NB4 (cell line): Measurements from ENCODE around the gene OVOL3.

Source experiments
- DNase-seq: peaks from one replicate; pipeline ENCODE4 v3.0.0; 2010; ENCODE audit warnings: low read depth
- H3K4me3 ChIP-seq: one replicate; pipeline ENCODE4 v1.5.1; 2011; ENCODE audit warnings: mild to moderate bottlenecking, low read depth, low read length, moderate library complexity
- MYC ChIP-seq: IDR thresholded peaks from 2 replicates; pipeline ENCODE4 v1.6.1; 2011; ENCODE audit warnings: low read depth, low read length
- POLR2A ChIP-seq: IDR thresholded peaks from 2 replicates; pipeline ENCODE4 v1.6.1; 2011; ENCODE audit warnings: mild to moderate bottlenecking; ENCODE audit not compliant: insufficient read length; ENCODE audit errors: extremely low read depth
- TF ChIP-seq, protein P1 (sequence below): IDR thresholded peaks from one replicate; pipeline ENCODE4 v1.5.1; 2012; ENCODE audit warnings: low read depth, low read length
- TF ChIP-seq, protein P2 (sequence below): IDR thresholded peaks from 2 replicates; pipeline ENCODE4 v1.6.1; 2011; ENCODE audit warnings: low read depth, low read length

OVOL3 gene

GRCh38 chr19:36141039-36141927, 30.3 kb downstream of the OVOL3 start:
- TF ChIP-seq, protein P1, sequence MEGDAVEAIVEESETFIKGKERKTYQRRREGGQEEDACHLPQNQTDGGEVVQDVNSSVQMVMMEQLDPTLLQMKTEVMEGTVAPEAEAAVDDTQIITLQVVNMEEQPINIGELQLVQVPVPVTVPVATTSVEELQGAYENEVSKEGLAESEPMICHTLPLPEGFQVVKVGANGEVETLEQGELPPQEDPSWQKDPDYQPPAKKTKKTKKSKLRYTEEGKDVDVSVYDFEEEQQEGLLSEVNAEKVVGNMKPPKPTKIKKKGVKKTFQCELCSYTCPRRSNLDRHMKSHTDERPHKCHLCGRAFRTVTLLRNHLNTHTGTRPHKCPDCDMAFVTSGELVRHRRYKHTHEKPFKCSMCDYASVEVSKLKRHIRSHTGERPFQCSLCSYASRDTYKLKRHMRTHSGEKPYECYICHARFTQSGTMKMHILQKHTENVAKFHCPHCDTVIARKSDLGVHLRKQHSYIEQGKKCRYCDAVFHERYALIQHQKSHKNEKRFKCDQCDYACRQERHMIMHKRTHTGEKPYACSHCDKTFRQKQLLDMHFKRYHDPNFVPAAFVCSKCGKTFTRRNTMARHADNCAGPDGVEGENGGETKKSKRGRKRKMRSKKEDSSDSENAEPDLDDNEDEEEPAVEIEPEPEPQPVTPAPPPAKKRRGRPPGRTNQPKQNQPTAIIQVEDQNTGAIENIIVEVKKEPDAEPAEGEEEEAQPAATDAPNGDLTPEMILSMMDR, result no peak
- peak; percentile 10 for TF ChIP-seq POLR2A
- peak; percentile 74 for DNase-seq
- peak overlapping the region; percentile 92 for H3K4me3 ChIP-seq

DNA sequence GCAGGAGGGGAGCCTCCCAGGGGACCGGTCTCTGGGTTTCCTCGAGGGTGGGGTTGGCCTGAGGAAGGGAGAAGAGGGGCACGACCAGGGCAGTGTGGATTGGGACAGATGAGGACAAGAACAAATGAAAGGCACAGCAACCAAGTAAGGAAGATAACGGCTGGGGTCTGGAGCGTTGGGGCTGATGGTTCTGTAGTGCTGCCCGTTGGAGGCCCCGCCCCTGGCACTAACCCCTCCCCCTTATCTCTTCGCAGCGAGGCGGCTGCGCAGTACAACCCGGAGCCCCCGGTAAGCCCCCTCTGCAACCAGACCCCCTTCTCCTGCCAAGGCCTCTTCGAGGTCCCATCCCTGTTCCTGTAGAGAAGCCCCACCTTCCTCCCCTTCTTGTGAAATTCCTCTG, 31.1 kb downstream of the OVOL3 start:
- H3K4me3 ChIP-seq, result no peak overlapping the region
- TF ChIP-seq MYC (no peak), POLR2A (no peak)
- TF ChIP-seq, protein P2, sequence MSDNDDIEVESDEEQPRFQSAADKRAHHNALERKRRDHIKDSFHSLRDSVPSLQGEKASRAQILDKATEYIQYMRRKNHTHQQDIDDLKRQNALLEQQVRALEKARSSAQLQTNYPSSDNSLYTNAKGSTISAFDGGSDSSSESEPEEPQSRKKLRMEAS, result no peak
- DNase-seq, result no peak

DNA sequence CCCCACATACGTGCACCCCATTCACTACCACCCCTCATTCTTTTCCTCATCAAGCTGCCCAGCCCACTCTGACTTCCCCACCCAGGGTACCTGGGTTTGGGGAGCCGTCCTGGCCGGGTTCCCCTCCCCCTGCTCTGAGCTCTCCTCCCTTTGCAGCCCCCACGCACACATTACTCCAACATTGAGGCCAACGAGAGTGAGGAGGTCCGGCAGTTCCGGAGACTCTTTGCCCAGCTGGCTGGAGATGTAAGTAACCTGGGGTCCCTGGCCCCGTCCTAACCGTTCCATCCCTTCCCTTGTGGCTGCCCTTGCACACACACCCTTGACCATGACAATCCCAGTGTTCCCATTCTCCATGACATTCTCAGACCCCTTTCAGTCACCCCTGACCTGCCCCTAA, 31.6 kb downstream of the OVOL3 start:
- no peak for DNase-seq
- TF ChIP-seq, protein P2, result no peak
- no peak for TF ChIP-seq MYC
- no peak for TF ChIP-seq POLR2A
- TF ChIP-seq, protein P1, result no peak
- H3K4me3 ChIP-seq, result no peak overlapping the region

DNA sequence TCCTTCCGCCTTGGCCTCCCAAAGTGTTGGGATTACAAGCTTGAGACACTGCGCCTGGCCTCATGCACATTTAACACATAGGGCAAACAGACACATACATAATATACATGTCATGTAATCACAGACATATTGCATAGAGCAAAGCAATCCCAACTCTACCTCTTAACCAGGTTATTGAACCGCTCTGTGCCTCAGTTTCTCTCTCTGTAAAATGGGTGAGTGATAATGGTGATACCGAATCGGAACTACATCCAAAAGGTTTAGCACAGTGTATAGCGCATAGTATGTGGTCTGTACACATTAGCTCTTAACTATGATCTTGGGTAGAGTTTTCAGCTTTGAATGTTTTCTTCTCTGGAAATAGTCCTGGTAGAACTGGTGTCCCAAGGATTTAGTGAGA, 33.7 kb downstream of the OVOL3 start:
- H3K4me3 ChIP-seq, result no peak overlapping the region
- no peak for DNase-seq
- TF ChIP-seq MYC, result no peak

DNA sequence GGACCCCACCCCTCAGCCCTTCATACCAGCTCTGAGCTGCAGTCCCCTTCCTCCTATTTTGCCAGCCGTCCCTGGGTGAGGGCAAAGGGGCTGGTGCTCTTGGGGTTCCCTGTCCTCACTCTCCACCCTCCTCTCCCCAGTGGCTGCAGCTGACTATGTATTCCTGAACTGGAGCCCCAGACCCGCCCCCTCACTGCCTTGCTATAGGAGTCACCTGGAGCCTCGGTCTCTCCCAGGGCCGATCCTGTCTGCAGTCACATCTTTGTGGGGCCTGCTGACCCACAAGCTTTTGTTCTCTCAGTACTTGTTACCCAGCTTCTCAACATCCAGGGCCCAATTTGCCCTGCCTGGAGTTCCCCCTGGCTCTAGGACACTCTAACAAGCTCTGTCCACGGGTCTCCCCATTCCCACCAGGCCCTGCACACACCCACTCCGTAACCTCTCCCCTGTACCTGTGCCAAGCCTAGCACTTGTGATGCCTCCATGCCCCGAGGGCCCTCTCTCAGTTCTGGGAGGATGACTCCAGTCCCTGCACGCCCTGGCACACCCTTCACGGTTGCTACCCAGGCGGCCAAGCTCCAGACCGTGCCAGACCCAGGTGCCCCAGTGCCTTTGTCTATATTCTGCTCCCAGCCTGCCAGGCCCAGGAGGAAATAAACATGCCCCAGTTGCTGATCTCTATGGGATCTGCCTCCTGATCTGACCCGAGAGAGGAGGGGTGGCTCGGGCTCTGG, 38.9 kb downstream of the OVOL3 start:
- TF ChIP-seq, protein P1, result no peak
- TF ChIP-seq, protein P2, result no peak
- no peak for TF ChIP-seq POLR2A
- TF ChIP-seq MYC, result no peak
- no peak for DNase-seq
- H3K4me3 ChIP-seq, result no peak overlapping the region

GRCh38 chr19:36150586-36150985, 39.6 kb downstream of the OVOL3 start:
- H3K4me3 ChIP-seq, result no peak overlapping the region
- DNase-seq, result no peak
- TF ChIP-seq MYC, result no peak
- TF ChIP-seq, protein P1, result no peak
- TF ChIP-seq, protein P2, result no peak
- no peak for TF ChIP-seq POLR2A
